ENCODE results near the gene LDLRAD4.
"Not testable (repeated sequence)": the region's sequence is repeated elsewhere in the genome, so short reads cannot be mapped to it uniquely, and the experiment has no call there.

The LDLRAD4 gene

DNA sequence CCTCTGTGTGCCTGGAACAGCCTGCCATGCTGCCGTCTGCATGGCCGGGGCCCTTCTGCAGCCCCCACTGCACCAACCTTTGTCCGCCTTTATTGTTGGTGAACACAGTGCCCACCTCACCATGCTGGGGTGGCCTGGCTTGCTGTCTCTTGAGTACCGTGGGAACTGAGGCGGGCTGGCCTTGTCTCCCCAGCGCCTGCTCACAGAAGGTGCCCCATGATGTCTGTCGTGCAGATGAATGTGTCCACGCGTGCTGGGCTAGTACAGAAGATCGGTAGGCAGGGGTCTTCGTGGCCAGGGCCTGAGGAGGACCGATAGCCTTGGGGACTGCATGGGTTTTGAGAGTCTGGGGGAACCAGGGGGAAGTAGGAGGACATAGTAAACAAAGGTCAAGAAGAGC, 242.4 kb downstream of the LDLRAD4 start:
- DNase-seq (ENCODE audit: low read depth, low spot score): no peak

DNA sequence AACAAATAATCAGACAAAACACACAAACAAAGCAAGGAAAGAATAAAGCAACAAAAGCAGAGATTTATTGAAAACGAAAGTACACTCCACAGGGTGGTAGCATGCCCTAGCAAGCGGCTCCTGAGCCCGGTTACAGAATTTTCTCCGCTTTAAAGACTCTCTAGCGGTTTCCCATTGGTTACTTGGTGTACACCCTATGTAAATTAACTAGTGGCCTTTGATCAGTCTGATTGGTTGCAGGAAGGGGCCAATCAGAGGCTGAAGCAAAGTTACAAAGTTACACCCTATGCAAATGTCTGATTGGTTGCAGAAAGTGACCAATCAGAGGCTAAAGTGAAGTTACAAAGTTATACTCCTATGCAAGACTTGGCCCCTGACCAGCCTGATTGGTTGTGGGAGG, 242.9 kb downstream of the LDLRAD4 start:
- no peak for DNase-seq (ENCODE audit: low read depth, low spot score)

DNA sequence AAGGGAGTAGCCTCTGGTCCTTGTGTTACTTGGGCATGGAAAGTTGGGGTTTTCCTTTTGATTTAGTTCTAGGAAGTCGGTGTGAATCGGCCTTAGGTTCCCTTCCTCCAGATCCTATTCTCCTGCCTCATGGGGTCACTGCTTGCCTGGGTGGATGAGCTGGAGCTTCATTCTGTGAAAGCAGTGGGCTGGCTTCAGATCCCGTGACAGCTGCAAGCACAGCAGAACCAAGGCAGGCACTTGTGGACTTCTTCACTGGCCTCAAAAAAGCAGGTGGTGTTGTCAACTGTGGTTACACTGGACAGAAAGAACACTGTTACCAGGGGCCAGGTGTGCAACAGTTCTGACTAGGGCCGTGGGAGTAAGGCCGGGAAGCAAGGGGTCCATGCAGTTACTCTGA, 243.4 kb downstream of the LDLRAD4 start:
- no peak for DNase-seq (ENCODE audit: low read depth, low spot score)

DNA sequence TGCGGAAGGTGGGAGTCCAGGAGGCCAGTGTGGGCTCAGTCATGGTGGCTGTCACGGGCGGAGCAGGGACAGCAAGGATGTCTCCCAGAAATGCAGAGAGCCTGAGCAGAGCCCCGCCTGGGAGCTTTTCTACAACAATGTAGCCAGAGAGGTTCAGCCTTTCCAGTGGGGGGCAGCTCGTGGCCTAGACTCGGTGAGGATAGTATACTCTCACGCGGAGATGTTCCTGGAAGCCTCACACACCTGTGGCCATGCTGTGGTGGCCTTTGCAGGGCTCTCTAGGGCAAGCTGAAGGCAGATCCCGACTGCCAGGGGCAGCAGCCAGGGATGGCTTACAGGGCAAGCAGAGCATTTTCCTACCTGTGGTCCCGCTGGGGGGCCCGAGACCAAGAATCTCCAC, 244.1 kb downstream of the LDLRAD4 start:
- DNase-seq (ENCODE audit: low read depth, low spot score): no peak

DNA sequence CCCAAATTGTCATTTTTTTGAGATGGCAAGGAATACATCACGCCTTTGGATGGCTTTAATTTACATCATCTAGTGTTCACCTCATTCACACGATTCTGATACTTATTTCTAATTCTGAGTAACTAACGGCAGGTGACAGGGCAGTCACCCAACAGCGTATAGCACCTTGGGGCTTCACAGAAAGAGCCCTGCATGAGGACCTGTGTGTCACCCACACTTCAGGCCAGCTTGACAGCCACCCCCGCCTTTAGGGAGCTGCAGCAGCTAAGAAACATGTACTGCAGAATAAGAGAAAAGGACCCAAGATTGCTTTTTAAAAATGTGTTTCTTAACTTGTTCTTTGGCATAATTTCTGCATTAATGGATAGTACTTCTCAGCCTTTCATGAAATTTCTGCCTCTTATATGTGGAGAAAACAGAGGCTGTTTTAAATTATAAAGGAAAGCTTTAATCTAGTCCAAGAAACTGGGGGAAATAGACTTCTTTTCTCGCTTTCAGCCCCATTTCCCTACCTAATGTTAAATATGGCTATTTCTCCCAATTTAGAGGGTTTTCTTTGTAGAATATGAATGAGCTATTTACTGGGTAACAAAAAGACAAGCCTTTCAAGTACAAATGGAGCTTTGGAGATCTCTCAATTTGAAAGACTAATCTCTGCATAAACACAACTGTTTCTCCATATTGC, 245.1 kb downstream of the LDLRAD4 start:
- no peak for DNase-seq (ENCODE audit: low read depth, low spot score)

DNA sequence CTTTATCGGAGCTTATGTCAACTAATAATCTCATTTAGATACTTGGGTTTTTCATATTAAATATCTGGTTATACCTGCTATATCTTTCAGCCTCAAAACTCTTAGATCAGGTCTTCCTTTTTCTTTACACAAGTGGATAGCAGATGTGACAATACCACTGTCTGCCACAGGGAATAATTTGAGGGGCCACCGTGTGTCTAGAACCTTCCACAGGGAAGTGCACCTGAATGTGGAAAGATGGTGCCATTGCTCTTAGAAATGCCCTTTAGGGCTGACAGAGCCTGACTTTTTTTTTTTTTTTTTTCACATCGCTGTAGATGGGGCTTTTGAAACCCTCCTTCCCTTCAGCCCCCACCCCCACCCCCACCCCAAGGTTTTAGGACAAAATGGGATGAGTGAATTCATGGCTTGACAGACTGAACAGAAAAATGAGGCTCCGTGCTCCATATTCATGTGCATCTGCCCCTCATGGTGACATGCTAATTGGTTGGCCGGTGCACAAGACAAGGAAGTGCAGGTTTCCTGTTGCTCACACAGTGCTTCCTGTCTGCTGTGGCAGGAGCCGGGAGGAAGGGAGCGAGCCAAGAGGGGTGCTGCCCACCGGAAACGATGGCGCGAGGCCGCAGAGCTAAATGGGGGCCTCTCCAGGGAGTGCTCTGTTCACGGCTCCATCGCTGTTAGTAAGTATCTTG, 246.0 kb downstream of the LDLRAD4 start:
- DNase-seq (ENCODE audit: low read depth, low spot score): no peak

DNA sequence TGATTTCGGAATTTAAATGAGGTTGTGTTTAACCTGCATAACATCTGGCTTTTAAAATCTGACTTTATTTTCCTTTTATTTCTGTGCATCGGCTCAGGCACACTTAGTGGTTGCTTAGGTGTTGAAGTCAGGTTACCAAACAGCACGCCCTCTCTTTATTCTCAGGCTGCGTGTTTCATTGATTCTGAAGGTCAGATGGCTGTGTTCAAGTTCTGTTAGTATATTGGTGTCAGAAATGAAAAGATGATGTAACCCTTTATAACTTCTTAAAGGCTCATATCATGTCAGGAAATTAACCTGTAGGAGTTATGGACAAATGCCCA, 246.5 kb downstream of the LDLRAD4 start:
- DNase-seq (ENCODE audit: low read depth, low spot score): no peak

DNA sequence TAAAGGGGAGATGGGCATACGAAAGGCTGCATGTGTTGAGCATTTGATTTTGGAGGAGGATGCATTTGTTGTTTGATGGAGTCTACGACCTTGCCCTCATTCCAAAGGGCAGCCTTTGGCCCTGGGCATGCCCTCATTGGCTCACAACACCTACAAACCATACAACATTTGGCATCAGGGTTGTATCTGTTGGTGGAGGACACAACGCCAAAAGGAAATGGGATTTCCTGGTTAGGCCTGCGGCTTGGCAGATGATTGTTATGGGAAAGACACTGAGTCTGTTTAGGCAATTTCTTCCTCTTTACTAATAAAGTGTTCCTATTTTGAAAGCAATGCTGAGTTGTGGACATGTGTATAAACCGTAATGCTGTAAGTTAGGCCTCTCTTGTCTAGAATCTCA, 246.9 kb downstream of the LDLRAD4 start:
- no peak for DNase-seq (ENCODE audit: low read depth, low spot score)

DNA sequence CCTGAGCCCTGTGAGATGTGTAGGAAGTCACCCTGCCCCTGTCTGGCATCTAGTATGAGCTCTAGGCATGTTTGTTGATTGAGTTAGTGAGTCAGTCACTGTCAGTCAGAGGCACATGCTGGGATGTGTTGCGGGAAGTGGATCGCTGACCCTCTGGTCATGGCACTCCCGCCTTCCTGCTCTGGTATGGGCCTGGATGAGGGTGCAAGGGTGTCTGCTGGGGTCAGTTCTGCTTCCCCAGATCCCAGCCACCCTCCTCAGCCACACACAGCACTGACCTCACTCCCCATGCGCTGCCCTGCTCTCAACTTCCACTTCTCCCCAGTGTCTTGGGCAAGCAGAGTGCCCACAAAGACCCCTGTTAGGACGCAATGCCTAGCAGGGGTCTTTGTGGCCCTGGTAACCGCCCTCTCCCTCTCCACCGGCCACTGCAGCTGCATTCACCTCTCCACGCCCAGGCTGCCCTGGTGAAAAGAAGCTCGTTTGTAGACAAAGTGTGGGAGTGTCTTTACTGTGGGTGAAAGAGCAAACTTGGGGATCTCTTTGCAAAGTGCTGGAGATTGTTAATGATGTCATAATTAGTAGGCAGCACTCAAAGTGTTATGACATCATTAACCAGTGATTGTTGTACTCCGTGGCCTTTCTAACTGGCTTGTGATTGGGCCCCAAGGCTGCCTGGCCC, 252.1 kb downstream of the LDLRAD4 start:
- no peak for DNase-seq (ENCODE audit: low read depth, low spot score)

DNA sequence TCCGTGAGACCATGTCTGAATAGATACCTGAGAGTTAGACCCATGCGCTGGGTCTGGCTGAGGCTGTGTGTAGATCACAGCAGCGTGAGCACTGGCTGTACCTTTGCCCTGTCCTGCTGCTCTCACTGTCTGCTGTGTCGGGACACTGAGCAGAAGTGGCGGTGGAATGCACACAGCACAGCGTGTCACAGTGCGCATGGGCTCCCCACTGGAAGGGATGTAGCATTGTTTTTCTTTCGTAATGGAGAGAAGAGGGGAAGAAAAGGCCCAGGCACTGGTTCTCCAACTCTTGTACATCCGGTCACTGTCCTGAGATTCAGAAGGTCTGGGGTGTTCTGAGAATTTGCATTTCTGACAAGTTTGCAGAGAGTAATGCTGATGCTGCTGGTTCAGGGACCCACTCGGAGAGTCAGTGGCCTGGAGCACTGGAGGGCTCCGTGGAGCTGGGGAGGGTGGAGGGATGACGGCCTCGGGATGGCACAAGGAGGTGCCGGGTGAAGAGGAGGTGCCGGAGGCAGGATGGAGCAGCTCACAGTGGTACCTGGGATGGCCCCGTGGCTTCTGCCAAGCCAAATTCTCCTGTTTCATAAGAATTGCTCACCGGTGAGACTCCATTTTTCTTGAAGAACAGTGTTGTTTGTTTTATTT, 252.8 kb downstream of the LDLRAD4 start:
- DNase-seq (ENCODE audit: low read depth, low spot score): no peak

DNA sequence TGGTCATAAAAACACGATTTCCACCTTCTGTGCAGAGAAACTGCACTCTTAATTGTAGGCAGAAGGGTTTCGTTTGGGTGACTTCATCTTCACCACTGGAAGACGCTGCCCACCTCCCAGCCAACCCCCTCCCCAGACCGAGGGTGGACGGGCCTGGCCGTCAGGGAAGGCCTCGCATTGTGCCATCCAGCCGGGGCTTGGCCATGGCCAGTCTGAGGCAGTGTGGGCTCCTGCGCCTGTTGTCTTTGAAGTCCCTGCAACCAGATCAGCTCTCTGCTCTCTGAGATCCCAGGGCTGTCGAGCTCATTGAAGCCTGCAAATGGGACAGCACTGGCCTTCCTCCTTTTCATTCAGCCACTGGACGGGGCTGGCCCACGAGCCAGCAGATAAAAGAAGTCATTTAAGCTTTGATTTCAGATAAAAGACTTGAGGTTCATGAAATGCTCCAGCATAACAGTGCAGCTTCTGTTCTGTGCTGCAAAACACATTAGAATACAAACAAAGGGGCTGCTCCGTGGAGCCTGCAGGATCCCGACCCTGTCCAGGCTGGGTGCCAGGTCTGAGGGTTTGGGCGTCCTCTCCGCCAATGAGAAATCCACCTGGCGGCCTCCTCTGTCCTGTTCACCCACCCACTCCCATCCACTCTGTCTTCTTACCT, 253.5 kb downstream of the LDLRAD4 start:
- DNase-seq (ENCODE audit: low read depth, low spot score): no peak

DNA sequence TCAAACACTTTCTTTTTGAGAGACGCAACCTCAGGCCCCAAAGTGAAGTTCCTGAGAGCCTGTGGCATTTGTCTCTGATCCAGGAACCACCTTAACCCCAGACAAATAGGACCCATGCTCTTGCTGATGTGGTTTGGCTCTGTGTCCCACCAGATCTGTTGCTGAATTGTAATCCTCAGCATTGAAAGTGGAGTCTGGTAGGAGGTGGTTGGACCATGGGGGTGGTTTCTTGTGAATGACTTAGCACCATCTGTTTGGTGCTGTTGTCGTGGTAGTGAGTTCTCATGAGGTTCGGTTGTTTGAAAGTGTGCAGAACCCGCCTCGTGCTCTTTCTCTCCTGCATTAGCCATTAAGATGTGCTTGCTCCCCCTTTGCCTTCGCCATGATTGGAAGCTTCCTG, 255.2 kb downstream of the LDLRAD4 start:
- no peak for DNase-seq (ENCODE audit: low read depth, low spot score)

DNA sequence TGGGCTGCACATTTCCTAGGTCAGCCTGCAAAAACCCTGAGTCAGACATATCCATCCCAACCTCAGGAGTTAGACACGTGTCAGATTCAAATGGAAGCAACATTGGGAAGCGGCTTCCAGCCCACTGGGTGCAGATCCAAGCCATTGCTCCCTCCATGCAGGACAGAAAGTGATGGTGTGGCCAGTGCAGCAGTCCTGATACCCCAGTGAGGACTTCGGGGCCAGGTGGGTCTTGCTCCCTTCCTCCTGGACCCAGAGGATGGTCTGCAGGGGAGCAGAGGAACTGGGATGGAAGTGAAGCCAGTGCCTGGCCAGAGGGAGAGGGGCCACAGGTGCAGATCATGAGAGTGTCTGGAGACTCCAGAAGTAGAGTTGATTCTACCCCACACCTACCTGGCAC, 255.8 kb downstream of the LDLRAD4 start:
- no peak for DNase-seq (ENCODE audit: low read depth, low spot score)

DNA sequence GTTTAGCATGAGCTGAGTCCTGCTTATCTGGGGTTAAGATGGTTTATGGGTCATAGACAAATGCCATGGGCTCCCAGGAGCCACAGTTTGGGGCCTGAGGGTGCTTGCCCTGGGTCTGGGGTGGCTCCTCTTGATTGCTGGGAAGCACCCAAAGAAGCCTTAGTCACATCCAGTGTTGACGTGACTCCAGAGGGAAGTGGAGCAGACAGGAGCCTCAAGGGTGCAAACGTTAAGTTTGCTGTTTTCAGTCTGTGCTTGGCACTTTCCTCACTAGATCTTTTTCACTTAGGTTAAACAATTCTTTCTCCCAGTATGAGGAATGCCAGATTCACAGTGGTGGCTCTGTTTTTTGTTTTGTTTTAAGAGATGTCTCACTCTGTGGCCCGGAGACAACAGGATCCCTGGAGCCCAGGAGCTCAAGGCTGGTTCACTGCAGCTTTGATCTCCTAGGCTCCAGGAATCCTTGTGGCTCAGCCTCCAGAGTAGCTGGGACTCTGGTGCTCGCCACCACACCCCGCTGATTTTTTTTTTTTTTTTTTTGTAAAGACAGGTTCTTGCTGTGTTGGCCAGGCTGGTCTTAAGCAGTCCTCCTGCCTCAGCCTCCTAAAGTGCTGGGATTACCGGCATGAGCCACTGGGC, 256.5 kb downstream of the LDLRAD4 start:
- DNase-seq (ENCODE audit: low read depth, low spot score): no peak

DNA sequence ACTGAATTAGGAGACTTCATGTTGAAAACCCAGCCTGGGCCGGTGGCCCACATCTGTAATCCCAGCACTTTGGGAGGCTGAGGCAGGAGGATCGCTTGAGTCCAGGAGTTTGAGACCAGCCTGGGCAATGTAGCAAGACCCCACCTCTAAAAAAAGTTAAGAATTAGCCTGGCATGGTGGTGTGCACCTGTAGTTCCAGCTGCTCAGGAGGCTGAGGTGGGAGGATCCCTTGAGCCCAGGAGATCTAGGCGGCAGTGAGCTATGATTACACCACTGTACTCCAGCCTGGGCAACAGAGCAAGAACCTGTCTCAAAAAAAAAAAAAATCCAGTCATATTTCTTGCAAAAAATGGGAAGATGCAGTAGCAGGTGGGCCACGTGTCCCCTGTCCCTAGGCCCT, 257.8 kb downstream of the LDLRAD4 start:
- not testable (repeated sequence) for DNase-seq (ENCODE audit: low read depth, low spot score)

DNA sequence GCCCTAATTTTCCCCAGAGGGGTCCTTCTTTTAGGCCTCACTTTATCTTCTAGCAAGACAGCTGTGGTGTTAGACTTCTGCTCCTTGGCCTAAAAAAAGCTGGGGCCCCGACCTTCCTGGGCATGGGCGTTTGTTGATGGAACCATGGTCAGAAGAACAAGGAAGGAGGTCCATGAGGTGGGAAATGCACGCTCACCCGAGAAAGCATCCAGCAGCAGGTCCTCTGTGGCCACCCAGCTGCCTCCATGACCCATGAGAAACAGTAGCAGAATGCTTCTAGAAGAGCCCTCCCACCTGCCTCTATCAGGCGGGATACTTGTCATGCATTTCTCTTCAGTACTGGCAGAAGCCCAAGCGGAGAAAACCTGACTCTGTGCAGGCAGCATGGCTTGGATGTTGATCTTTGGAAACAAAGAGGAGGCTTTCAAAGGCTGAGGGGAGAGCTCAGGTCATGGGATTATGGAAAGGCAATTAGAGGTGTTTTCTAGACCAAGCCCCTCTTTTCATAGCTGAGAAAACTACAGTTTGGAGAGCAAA, 258.7 kb downstream of the LDLRAD4 start:
- no peak for DNase-seq (ENCODE audit: low read depth, low spot score)

DNA sequence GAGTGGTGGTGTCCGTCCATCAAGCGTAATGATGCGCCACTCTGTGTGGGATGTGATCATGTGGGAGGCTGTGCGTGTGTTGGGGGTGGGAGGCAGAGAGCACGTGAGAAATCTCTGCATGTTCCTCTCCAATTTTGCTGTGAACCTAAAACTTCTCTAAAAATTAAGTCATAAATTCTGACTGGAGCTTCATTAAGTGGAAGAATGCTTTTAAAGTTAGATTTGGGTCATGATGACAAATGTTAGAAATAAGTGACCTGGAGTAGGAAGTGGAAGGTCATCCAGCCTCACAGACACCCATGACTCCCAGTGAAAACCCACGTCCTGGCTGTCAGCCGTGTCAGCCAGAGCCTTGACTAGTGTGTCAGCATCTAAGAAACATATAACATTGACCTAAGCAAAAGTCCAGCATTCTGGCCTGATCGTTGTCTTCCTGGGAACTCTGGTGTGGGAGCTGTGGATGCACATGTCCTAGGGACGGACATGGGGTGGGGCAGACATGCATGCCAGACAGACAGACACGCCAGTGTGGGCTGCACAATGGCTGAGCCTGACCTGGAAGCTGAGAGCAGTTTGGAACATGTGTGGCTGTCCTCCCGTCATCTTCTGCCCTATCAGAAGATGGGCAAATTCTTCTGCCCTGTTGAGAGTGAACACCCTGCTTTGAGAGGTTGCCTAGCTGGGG, 262.2 kb downstream of the LDLRAD4 start:
- no peak for DNase-seq (ENCODE audit: low read depth, low spot score)

DNA sequence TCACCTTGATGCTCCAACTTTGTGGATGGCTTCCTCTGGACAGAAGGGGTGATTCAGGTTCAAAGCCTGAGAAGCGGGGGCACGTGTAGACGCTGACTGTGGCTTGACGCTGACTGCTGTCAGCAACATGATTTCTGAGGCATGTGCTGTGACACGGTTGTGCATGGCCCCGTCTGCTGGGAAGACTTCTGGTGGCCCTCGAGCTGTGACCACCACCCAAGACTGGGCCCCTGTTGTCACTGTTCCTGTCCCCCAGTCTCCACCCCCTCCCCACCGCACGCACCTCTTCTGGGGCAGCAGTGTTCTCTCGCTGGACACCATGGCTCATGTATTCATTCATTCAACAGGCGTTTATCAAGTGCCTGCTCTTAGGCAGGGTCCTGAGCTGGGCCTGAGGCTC, 262.8 kb downstream of the LDLRAD4 start:
- DNase-seq (ENCODE audit: low read depth, low spot score): no peak

DNA sequence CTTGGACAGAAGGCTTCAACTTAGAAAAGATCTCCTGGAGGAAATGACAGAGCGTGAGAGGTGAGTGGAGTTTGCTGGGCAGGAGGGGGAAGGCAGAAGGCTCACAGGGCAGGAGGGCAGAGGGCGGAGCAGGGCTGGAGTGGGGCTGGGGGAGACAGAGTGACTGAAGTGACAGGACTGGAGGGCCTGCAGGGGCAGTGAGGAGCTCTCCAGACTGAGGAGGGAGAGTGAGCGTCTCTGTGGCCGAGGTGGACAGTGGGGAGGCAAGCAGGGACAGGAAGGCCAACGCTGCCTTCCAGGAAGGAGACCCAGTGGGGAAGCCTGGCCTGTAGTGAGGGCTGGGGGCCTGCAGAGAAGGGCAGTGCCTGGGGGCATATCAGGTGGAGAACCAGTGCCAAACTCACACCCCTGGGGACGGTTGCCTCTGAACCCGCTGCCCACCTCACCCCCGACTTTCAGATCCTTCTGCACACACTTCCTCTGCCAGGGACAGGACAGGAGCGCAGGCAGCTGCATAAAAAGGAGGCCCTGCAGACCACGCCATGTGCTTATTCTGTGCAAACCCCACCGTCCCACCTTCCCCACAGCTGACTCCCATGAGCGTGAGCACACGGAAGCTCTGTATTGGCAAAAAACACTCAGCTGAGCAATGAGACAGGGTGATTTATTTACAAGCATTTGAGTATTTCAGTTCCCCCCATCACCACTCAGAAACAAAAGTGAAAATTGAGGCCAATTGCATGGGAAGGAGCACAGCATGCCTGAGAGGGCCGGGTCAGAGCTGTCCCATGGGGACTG, 263.5 kb downstream of the LDLRAD4 start:
- no peak for DNase-seq (ENCODE audit: low read depth, low spot score)

DNA sequence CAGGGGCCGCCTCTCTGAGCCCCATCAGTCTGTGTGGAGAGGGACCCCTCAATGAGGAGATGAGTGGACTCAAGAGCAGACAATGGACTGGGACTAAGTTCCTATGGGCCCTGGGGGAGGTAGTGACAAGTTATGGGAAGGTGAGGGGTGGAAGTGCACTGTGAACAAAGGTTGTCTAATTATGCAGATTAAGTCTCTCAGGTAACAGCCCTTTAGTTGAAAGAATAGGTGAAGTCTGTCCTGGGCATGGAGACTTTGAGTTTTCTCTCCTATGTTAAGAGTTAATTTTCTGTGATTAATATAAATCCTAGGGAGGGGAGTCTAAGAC, 264.0 kb downstream of the LDLRAD4 start:
- no peak for DNase-seq (ENCODE audit: low read depth, low spot score)
